ENCODE measurements around the gene TNFRSF19.

- TF ChIP-seq CTCF (IDR thresholded peaks at IDR 0.05) (no peak), POLR2A (IDR thresholded peaks at IDR 0.05) (no peak), POLR2AphosphoS5 (IDR thresholded peaks at IDR 0.05) (no peak)
Measured at GRCh38 chr13:23605831-23606230, 35.6 kb downstream of the TNFRSF19 start.
